Measurements from ENCODE around the gene ZNF346. TPM values are rescaled to one million over a fixed set of nuclear protein-coding genes. Genes with fewer than 3 reads are reported as not detected.

The ZNF346 gene
- total RNA-seq, 1 donor from 2014 or later = 31.0 TPM

DNA sequence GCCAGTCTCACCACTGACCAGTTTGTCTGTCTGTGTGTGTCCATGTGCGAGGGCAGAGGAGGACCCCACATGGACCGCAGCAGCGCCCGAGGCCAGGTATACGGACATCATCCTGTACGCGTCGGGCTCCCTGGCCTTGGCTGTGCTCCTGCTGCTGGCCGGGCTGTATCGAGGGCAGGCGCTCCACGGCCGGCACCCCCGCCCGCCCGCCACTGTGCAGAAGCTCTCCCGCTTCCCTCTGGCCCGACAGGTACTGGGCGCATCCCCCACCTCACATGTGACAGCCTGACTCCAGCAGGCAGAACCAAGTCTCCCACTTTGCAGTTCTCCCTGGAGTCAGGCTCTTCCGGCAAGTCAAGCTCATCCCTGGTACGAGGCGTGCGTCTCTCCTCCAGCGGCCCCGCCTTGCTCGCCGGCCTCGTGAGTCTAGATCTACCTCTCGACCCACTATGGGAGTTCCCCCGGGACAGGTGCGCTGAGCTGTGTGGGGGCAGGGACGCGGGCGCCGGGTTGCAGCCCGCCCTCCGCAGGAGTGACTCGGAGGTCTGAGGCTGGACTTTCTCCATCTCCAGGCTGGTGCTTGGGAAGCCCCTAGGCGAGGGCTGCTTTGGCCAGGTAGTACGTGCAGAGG, 70.7 kb downstream of the ZNF346 start:
- H3K4me3 Mint-ChIP-seq = no peak overlapping the region
- no peaks in the 10 kb centered on the region for H3K9me3 Mint-ChIP-seq
- no peak overlapping the region for H3K27ac Mint-ChIP-seq
- peaks cover 12% of the 10 kb centered on the region for H3K27me3 Mint-ChIP-seq
- peaks cover 18% of the 10 kb centered on the region for H3K4me1 Mint-ChIP-seq (ENCODE audit: unreplicated experiment)
- TF ChIP-seq, protein P1, sequence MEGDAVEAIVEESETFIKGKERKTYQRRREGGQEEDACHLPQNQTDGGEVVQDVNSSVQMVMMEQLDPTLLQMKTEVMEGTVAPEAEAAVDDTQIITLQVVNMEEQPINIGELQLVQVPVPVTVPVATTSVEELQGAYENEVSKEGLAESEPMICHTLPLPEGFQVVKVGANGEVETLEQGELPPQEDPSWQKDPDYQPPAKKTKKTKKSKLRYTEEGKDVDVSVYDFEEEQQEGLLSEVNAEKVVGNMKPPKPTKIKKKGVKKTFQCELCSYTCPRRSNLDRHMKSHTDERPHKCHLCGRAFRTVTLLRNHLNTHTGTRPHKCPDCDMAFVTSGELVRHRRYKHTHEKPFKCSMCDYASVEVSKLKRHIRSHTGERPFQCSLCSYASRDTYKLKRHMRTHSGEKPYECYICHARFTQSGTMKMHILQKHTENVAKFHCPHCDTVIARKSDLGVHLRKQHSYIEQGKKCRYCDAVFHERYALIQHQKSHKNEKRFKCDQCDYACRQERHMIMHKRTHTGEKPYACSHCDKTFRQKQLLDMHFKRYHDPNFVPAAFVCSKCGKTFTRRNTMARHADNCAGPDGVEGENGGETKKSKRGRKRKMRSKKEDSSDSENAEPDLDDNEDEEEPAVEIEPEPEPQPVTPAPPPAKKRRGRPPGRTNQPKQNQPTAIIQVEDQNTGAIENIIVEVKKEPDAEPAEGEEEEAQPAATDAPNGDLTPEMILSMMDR (conservative IDR thresholded peaks at IDR 0.05) = no peak
- DNase-seq (ENCODE audit: extremely low spot score, unreplicated experiment) = no peak
- H3K36me3 Mint-ChIP-seq = no peaks in the 10 kb centered on the region

- Mint-ChIP-seq H3K36me3 (no peaks in the 10 kb centered on the region), H3K9me3 (no peaks in the 10 kb centered on the region), H3K27ac (no peak overlapping the region), H3K4me1 (ENCODE audit: unreplicated experiment) (peaks cover 12% of the 10 kb centered on the region), H3K27me3 (peaks cover 6% of the 10 kb centered on the region), H3K4me3 (no peak overlapping the region)
- no peak for DNase-seq (ENCODE audit: extremely low spot score, unreplicated experiment)
- TF ChIP-seq, protein P1 (conservative IDR thresholded peaks at IDR 0.05) = no peak
These were observed 71.3 kb downstream of the ZNF346 start for GRCh38 chr5:177093803-177094202.

GRCh38 chr5:177094224-177095087, 72.0 kb downstream of the ZNF346 start:
- H3K27me3 Mint-ChIP-seq = peaks cover 3% of the 10 kb centered on the region
- H3K4me3 Mint-ChIP-seq = no peak overlapping the region
- no peaks in the 10 kb centered on the region for H3K36me3 Mint-ChIP-seq
- no peak for DNase-seq (ENCODE audit: extremely low spot score, unreplicated experiment)
- H3K27ac Mint-ChIP-seq = no peak overlapping the region
- TF ChIP-seq, protein P1 (conservative IDR thresholded peaks at IDR 0.05) = no peak
- no peaks in the 10 kb centered on the region for H3K9me3 Mint-ChIP-seq
- peaks cover 8% of the 10 kb centered on the region for H3K4me1 Mint-ChIP-seq (ENCODE audit: unreplicated experiment)

DNA sequence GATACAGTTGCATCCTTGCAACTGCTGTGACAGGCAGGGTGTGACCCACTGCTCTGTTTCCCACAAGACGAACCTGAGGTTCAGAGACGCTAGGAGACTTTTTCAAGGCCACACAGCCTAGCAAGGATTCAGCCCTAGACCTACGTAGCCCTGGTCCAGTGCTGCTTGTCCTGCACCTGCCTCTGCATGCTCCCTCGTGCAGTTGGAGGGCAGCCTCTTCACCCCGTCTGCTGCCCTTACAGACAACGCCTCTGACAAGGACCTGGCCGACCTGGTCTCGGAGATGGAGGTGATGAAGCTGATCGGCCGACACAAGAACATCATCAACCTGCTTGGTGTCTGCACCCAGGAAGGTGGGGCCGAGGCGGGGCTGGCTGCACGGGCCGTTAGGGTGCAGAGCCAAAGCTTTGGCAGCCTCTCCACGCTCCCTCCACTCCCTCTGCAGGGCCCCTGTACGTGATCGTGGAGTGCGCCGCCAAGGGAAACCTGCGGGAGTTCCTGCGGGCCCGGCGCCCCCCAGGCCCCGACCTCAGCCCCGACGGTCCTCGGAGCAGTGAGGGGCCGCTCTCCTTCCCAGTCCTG, 72.7 kb downstream of the ZNF346 start:
- Mint-ChIP-seq H3K4me1 (ENCODE audit: unreplicated experiment) (peaks cover 4% of the 10 kb centered on the region), H3K4me3 (no peak overlapping the region), H3K9me3 (no peaks in the 10 kb centered on the region), H3K27me3 (no peaks in the 10 kb centered on the region), H3K36me3 (no peaks in the 10 kb centered on the region), H3K27ac (no peak overlapping the region)
- no peak for DNase-seq (ENCODE audit: extremely low spot score, unreplicated experiment)
- TF ChIP-seq, protein P1 (conservative IDR thresholded peaks at IDR 0.05) = no peak

DNA sequence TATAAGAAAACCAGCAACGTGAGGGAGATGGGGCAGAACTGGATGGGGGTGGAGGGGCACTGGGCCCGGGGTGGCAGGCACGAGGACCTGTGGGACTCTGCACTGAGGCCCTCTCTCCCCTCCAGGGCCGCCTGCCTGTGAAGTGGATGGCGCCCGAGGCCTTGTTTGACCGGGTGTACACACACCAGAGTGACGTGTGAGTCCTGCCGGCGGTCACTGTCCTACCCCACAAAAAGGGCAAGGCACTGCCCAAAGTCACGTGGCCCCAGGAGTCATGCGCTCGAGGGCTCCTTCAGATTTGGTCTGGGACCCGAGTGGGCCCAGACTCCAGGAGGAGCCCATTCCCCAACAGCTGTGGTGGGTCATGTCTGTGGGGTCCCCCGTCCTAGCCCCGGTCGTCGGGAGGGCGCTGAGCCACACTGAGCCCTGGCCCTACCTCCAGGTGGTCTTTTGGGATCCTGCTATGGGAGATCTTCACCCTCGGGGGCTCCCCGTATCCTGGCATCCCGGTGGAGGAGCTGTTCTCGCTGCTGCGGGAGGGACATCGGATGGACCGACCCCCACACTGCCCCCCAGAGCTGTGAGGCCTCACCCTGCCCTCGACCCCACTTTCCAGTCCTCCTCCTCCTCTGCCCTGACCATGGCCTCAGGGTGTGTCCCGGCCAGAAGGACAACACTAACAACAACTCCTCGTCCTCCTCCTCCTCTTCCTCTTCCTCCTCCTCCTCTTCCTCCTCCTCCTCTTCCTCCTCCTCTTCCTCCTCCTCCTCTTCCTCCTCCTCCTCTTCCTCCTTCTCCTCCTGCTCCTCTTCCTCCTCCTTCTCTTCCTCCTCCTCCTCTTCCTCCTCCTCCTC, 73.9 kb downstream of the ZNF346 start:
- H3K36me3 Mint-ChIP-seq = no peaks in the 10 kb centered on the region
- no peak overlapping the region for H3K4me3 Mint-ChIP-seq
- H3K9me3 Mint-ChIP-seq = no peaks in the 10 kb centered on the region
- no peaks in the 10 kb centered on the region for H3K27me3 Mint-ChIP-seq
- no peak for DNase-seq (ENCODE audit: extremely low spot score, unreplicated experiment)
- peaks cover 4% of the 10 kb centered on the region for H3K4me1 Mint-ChIP-seq (ENCODE audit: unreplicated experiment)
- TF ChIP-seq, protein P1 (conservative IDR thresholded peaks at IDR 0.05) = no peak
- H3K27ac Mint-ChIP-seq = no peak overlapping the region
